Gastrocnemius medialis (tissue), 4 donors: ENCODE results near the gene ZIC2. TPM values are rescaled to one million over a fixed set of nuclear protein-coding genes. Genes with fewer than 3 reads are reported as not detected.

Experiments used
- ATAC-seq, 2 donors: fragments of 150-250 bp; one replicate each; pipeline ENCODE4 v1.9.1; 2016
- DNase-seq, 2 donors: peaks; one replicate each; pipeline ENCODE4 v3.0.0-alpha.2; 2019
- H3K27ac ChIP-seq, 4 donors: fragments of 200-600 bp; sonication (generic); 1 replicate in 1 of 4; 2 replicates in 3 of 4; pipeline ENCODE4 v1.5.1; 2016 to 2018; ENCODE audit warnings: mild to moderate bottlenecking in 2 of 4, moderate library complexity in 1 of 4
- H3K27me3 ChIP-seq, 3 donors: fragments of 200-600 bp; sonication (generic) in 2 of 3; 1 replicate in 1 of 3; 2 replicates in 2 of 3; pipeline versions ENCODE4 v1.5.1 to v1.6.0; 2016 to 2019; ENCODE audit warnings: mild to moderate bottlenecking in 1 of 3, moderate library complexity in 1 of 3
- H3K36me3 ChIP-seq, 2 donors: fragments of 200-600 bp; sonication (generic) in 1 of 2; one replicate each; pipeline ENCODE4 v1.5.1; 2017 to 2018
- H3K4me1 ChIP-seq, 2 donors: fragments of 200-600 bp; sonication (generic) in 1 of 2; one replicate each; pipeline ENCODE4 v1.5.1; 2016 to 2017; ENCODE audit warnings: mild to moderate bottlenecking in 2 of 2
- H3K4me3 ChIP-seq, 4 donors: fragments of 200-600 bp; sonication (generic) in 3 of 4; 1 replicate in 1 of 4; 2 replicates in 3 of 4; pipeline ENCODE4 v1.5.1; 2016 to 2019; ENCODE audit warnings: mild to moderate bottlenecking in 2 of 4
- H3K9me3 ChIP-seq, 3 donors: fragments of 200-600 bp; sonication (generic) in 2 of 3; 1 replicate in 1 of 3; 2 replicates in 2 of 3; pipeline ENCODE4 v1.5.1; 2016 to 2019
- CTCF ChIP-seq, 5 experiments: fragments of 450-650 bp in 3 of 5; fragments of 200-600 bp in 2 of 5; sonication (generic) in 2 of 5; IDR thresholded peaks in 4 of 5; conservative IDR thresholded peaks in 1 of 5; 1 replicate in 4 of 5; 2 replicates in 1 of 5; pipeline ENCODE4 v1.5.1; 2016 to 2019; ENCODE audit warnings: antibody characterized with exemption in 5 of 5, mild to moderate bottlenecking in 3 of 5, moderate library complexity in 3 of 5
- POLR2A ChIP-seq, 2 donors: fragments of 450-650 bp; IDR thresholded peaks; one replicate each; pipeline ENCODE4 v1.6.1; 2017; ENCODE audit warnings: antibody characterized with exemption in 2 of 2, mild to moderate bottlenecking in 2 of 2, moderate library complexity in 2 of 2
- in situ Hi-C, 4 donors: fragments of 200-750 bp; cut with MboI; loops; one replicate each; pipeline versions ENCODE4 v1.15.0 to v1.8.0; 2017; ENCODE audit warnings: low sequenced_read_pairs in 4 of 4
- intact Hi-C: fragments of 100-400 bp; cut with DNase I; formaldehyde crosslinking; loops from one replicate; pipeline ENCODE4 v1.15.1; 2023; ENCODE audit warnings: low total_unique reads
- total RNA-seq, 4 donors: library from RNA; depleted of rRNA; stranded (reverse); fragments of >200 nt; gene quantifications; one replicate each; pipeline versions ENCODE4 v1.1.0 to v1.2.3, GENCODE V29; 2016

ZIC2 gene
- total RNA-seq, 4 donors from 2014 or later: not detected

GRCh38 chr13:99973163-99973807 is 8.3 kb upstream of the ZIC2 start:
- DNase-seq: no peak
- no peak for TF ChIP-seq POLR2A (IDR thresholded peaks at IDR 0.05)
- TF ChIP-seq CTCF (IDR thresholded peaks at IDR 0.05 in 4 of 5, conservative IDR thresholded peaks at IDR 0.05 in 1 of 5): no peak
- no peak for ATAC-seq
- H3K27me3 ChIP-seq: peaks cover 88 to 95% (median 94%) of the 10 kb centered on the region in 3 donors
- peaks cover 8 to 16% of the 10 kb centered on the region in 2 donors for H3K4me1 ChIP-seq
- no peak overlapping the region for H3K27ac ChIP-seq
- in situ Hi-C loops: no loop called here
- H3K9me3 ChIP-seq: no peaks in the 10 kb centered on the region
- no peaks in the 10 kb centered on the region for H3K36me3 ChIP-seq
- peak overlapping the region in 1 of 4 donors; percentile 13 for H3K4me3 ChIP-seq
- intact Hi-C loops: loop anchor here (2.0 kb wide), 1 partner anchor 20 kb away; no protein-coding TSS in a partner anchor

- TF ChIP-seq POLR2A (IDR thresholded peaks at IDR 0.05) (no peak), CTCF (IDR thresholded peaks at IDR 0.05 in 4 of 5, conservative IDR thresholded peaks at IDR 0.05 in 1 of 5) (no peak)
- H3K36me3 ChIP-seq: no peaks in the 10 kb centered on the region
- in situ Hi-C loops (no loop called here), intact Hi-C loops (loop anchor here (2.0 kb wide), 1 partner anchor 19 kb away; no protein-coding TSS in a partner anchor)
- H3K9me3 ChIP-seq: no peaks in the 10 kb centered on the region
- DNase-seq (no peak), ATAC-seq (no peak)
- H3K4me1 ChIP-seq: peaks cover 3 to 15% of the 10 kb centered on the region in 2 donors
- H3K27me3 ChIP-seq: peaks cover 88 to 95% (median 94%) of the 10 kb centered on the region in 3 donors
- no peak overlapping the region for H3K27ac ChIP-seq
- H3K4me3 ChIP-seq: peak overlapping the region in 1 of 4 donors; percentile 13
These were observed 7.8 kb upstream of the ZIC2 start for GRCh38 chr13:99973808-99974185.

GRCh38 chr13:99974296-99974938 is 7.2 kb upstream of the ZIC2 start:
- intact Hi-C loops (no loop called here), in situ Hi-C loops (no loop called here)
- Histone ChIP-seq H3K4me3 (no peak overlapping the region), H3K27ac (no peak overlapping the region), H3K4me1 (peaks cover 5 to 19% of the 10 kb centered on the region in 2 donors), H3K36me3 (no peaks in the 10 kb centered on the region), H3K9me3 (no peaks in the 10 kb centered on the region), H3K27me3 (peaks cover 88 to 95% (median 94%) of the 10 kb centered on the region in 3 donors)
- DNase-seq (no peak), ATAC-seq (no peak)
- TF ChIP-seq CTCF (IDR thresholded peaks at IDR 0.05 in 4 of 5, conservative IDR thresholded peaks at IDR 0.05 in 1 of 5): no peak
- no peak for TF ChIP-seq POLR2A (IDR thresholded peaks at IDR 0.05)

DNA sequence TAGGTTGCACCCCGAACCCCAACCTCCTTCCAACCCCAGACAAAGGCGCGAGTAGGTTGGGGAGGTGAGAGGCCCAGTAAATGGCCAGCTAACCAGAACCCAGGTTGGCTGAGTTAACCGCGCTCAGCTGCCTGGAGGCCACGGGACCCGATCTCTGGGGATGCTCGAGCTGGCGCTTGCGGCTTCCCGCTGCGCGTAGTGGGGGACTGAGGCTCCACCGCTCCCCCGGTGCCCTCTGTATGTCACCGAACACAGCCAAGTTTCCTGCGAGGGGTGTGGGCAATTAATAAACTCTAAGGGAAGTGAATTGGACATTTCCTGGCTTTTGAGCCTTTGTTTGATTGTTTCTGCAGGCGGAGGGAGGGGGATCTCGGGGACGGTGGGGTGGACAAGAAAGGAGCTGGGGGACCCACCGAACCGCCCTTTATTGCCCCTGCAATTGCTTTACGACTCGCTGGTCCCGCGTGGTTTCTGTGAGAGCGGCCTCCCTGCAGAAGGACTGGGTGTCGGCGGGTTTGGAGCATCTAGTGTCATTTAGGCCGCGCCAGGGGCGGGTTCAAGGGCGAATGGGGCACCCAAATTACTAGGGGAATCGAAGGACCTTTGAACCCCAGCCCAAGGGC is 6.5 kb upstream of the ZIC2 start:
- H3K9me3 ChIP-seq: no peaks in the 10 kb centered on the region
- no peak for TF ChIP-seq CTCF (IDR thresholded peaks at IDR 0.05 in 4 of 5, conservative IDR thresholded peaks at IDR 0.05 in 1 of 5)
- TF ChIP-seq POLR2A (IDR thresholded peaks at IDR 0.05): no peak
- no peak overlapping the region for H3K27ac ChIP-seq
- DNase-seq (no peak), ATAC-seq (no peak)
- H3K36me3 ChIP-seq: no peaks in the 10 kb centered on the region
- H3K4me1 ChIP-seq: peaks cover 11 to 19% of the 10 kb centered on the region in 2 donors
- in situ Hi-C loops: no loop called here
- peaks cover 89 to 95% (median 94%) of the 10 kb centered on the region in 3 donors for H3K27me3 ChIP-seq
- H3K4me3 ChIP-seq: no peak overlapping the region
- intact Hi-C loops: no loop called here
